ENCODE results near the gene PTK6. TPM values are rescaled to one million over a fixed set of nuclear protein-coding genes. Genes with fewer than 3 reads are reported as not detected.

Gene PTK6
- total RNA-seq, 1 donor from 2014 or later: not detected

DNA sequence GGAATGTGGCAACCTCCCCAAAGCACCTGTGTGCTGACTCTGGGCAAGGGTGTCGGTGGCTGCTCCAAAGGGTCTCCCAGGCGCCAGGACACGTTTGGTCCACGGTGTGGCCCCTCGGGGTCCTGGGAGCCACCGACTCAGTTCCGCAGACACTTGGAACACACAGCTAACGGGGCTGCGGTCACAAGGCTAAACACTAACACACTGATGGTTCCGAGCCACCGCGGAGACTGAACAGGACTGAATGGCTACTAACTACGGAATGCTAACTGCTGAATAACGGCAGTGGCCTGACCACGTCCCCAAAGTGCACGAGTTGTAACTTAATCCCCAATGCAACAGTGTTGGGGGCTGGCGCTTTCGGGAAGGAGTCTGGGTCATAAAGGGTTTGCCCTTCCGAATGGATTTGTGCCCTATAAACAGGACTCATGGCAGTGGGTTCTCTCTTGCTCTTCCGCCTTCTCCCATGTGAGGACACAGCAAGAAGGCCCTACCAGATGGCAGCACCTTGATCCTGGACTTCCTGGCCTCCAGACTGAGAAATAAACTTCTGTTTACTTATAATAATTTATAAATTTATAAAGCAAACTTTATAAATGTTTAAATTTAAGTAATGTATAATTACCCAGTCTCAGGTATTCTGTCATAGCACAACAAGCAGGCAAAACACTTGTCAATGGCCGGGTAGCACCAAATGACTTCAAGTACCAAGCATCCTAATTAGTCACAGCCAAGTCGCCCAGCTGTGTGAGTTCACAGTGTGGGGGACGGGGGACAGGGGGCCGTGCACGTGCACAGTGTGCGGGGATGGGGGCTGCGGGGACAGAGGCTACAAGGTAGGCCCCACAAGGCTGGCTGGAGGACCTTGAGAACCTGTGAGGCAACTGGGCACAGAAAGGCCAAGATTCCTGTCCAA lies 36.0 kb downstream of the PTK6 start:
- Mint-ChIP-seq H3K27me3 (ENCODE audit: unreplicated experiment) (peaks cover 7% of the 10 kb centered on the region), H3K27ac (ENCODE audit: unreplicated experiment) (no peak overlapping the region), H3K9me3 (ENCODE audit: unreplicated experiment) (peaks cover 3% of the 10 kb centered on the region), H3K36me3 (ENCODE audit: low read depth, unreplicated experiment) (peaks cover 3% of the 10 kb centered on the region), H3K4me3 (ENCODE audit: unreplicated experiment) (peak overlapping the region; percentile 77), H3K4me1 (ENCODE audit: unreplicated experiment) (peaks cover 2% of the 10 kb centered on the region)
- no peak for DNase-seq (ENCODE audit: low spot score)
- no peak for TF ChIP-seq CTCF (IDR thresholded peaks at IDR 0.05; ENCODE audit: unreplicated experiment)

DNA sequence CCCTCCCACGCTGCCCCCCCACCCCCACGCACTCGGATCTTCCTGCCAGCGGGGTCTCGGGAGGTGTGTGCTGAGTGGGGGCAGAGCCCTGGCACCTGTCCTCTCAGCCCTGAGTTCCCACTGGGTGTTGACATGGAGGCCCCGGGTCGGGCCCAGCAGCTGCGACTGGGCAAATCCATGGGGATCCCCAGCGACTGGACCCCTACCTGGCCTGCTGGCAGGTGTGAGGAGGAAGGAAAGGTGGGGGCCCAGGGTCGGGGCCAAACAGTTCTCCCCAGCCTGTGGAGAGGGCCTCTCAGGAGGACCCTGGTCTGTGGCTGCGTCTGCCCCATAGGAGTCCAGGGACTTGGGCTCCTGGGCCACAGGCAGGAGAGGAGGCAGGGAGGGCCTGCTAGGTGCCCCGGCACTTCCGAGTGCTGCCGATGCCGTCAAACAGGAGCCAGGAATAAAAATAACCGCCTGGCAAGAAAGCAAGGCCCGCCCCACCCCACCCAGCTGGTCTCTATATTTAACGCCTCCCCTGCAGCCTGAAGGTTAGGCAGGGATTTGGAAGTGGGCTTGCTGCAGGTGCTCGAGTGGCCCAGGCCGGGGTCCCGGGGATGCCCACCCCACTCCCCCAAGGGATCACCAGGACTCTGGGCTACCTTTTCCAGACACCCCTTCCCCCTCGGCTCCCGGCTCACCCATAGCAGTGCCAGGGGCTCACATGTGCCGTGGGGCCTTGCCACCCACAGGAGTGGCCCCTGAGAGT lies 36.9 kb downstream of the PTK6 start:
- Mint-ChIP-seq H3K27ac (ENCODE audit: unreplicated experiment) (no peak overlapping the region), H3K9me3 (ENCODE audit: unreplicated experiment) (peaks cover 3% of the 10 kb centered on the region), H3K4me3 (ENCODE audit: unreplicated experiment) (no peak overlapping the region)

DNA sequence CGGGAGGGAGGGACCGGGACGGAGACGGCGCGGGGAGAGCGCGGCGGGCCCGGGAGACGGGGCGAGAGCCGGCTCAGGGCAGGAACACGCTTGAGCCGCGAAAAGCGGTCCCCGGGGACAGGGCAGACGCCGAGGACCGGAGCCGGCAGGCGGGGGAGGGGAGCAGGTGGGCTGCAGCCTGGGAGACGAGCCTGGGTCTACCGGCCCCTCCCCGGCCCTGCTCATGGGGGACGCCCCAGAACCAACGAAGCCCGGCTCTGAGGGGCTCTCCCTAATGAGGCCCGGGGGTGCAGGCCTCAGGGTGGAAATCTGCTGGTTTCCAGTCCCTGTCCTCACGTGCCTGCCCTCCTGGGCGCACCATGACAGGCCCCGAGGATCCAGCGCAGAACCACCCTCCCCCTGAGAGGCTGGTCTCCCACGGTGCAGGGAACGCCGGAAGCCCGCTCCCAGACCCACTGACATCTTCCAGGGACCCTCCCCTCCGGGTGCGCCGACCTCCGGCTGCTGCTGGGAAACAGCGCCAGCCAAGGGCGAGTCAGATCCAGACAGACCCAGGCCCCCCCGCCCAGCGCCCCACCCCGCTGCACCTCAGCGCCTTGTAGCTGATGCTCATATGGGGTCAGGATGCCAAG lies 37.7 kb downstream of the PTK6 start:
- DNase-seq (ENCODE audit: low spot score): no peak
- H3K4me3 Mint-ChIP-seq (ENCODE audit: unreplicated experiment): no peak overlapping the region

More for the DNA sequence above, 36.9 kb downstream of the PTK6 start:
- Mint-ChIP-seq H3K36me3 (ENCODE audit: low read depth, unreplicated experiment) (peaks cover 3% of the 10 kb centered on the region), H3K27me3 (ENCODE audit: unreplicated experiment) (peaks cover 7% of the 10 kb centered on the region), H3K4me1 (ENCODE audit: unreplicated experiment) (peaks cover 2% of the 10 kb centered on the region)
- no peak for DNase-seq (ENCODE audit: low spot score)
- TF ChIP-seq CTCF (IDR thresholded peaks at IDR 0.05; ENCODE audit: unreplicated experiment): no peak

GRCh38 chr20:63498960-63499337 lies 38.2 kb downstream of the PTK6 start, which contains the start of gene EEF1A2:
TSS of gene EEF1A2 (minus strand) at chr20:63499083. CDS start at chr20:63497763, 1,320 bp downstream.
- H3K4me3 Mint-ChIP-seq (ENCODE audit: unreplicated experiment): no peak within 1 kb of the TSS
- peaks cover under 1% of the 10 kb centered on the region for H3K9me3 Mint-ChIP-seq (ENCODE audit: unreplicated experiment)
- no peaks in the 10 kb centered on the region for H3K36me3 Mint-ChIP-seq (ENCODE audit: low read depth, unreplicated experiment)
- peaks cover 7% of the 10 kb centered on the region for H3K27me3 Mint-ChIP-seq (ENCODE audit: unreplicated experiment)
- no peak for DNase-seq (ENCODE audit: low spot score)
- peaks cover 2% of the 10 kb centered on the region for H3K4me1 Mint-ChIP-seq (ENCODE audit: unreplicated experiment)
- no peak within 1 kb of the TSS for H3K27ac Mint-ChIP-seq (ENCODE audit: unreplicated experiment)
- no peak for TF ChIP-seq CTCF (IDR thresholded peaks at IDR 0.05; ENCODE audit: unreplicated experiment)

More for the DNA sequence above, 37.7 kb downstream of the PTK6 start:
- Mint-ChIP-seq H3K9me3 (ENCODE audit: unreplicated experiment) (peaks cover 3% of the 10 kb centered on the region), H3K27ac (ENCODE audit: unreplicated experiment) (no peak overlapping the region), H3K27me3 (ENCODE audit: unreplicated experiment) (peaks cover 7% of the 10 kb centered on the region), H3K4me1 (ENCODE audit: unreplicated experiment) (peaks cover 2% of the 10 kb centered on the region), H3K36me3 (ENCODE audit: low read depth, unreplicated experiment) (no peaks in the 10 kb centered on the region)
- no peak for TF ChIP-seq CTCF (IDR thresholded peaks at IDR 0.05; ENCODE audit: unreplicated experiment)
